ENCODE measurements around the gene MAN1A1.
"Not testable (repeated sequence)": the region's sequence is repeated elsewhere in the genome, so short reads cannot be mapped to it uniquely, and the experiment has no call there.

Gene MAN1A1

GRCh38 chr6:119187596-119187995 lies 162.0 kb downstream of the MAN1A1 start:
- DNase-seq = no peak

GRCh38 chr6:119186490-119186889 lies 163.1 kb downstream of the MAN1A1 start:
- DNase-seq = no peak

GRCh38 chr6:119184008-119184648 lies 165.4 kb downstream of the MAN1A1 start:
- DNase-seq = no peak

GRCh38 chr6:119183457-119183856 lies 166.1 kb downstream of the MAN1A1 start:
- DNase-seq = no peak

- DNase-seq = no peak
Observed at GRCh38 chr6:119182875-119183274, 166.7 kb downstream of the MAN1A1 start.

- no peak for DNase-seq
Observed at GRCh38 chr6:119182216-119182803, 167.3 kb downstream of the MAN1A1 start.

- no peak for DNase-seq
Observed at GRCh38 chr6:119181046-119181445, 168.5 kb downstream of the MAN1A1 start.

GRCh38 chr6:119179842-119180241 lies 169.7 kb downstream of the MAN1A1 start:
- DNase-seq = no peak

- DNase-seq = no peak
Observed at GRCh38 chr6:119179062-119179461, 170.5 kb downstream of the MAN1A1 start.

GRCh38 chr6:119176445-119176844 lies 173.1 kb downstream of the MAN1A1 start:
- DNase-seq = no peak

GRCh38 chr6:119174879-119175817 lies 174.4 kb downstream of the MAN1A1 start:
- no peak for DNase-seq

GRCh38 chr6:119174085-119174445 lies 175.5 kb downstream of the MAN1A1 start:
- DNase-seq = no peak

GRCh38 chr6:119173249-119174084 lies 176.1 kb downstream of the MAN1A1 start:
- no peak for DNase-seq

- DNase-seq = no peak
Observed at GRCh38 chr6:119172824-119173223, 176.7 kb downstream of the MAN1A1 start.

GRCh38 chr6:119171864-119172588 lies 177.5 kb downstream of the MAN1A1 start:
- no peak for DNase-seq

GRCh38 chr6:119171088-119171841 lies 178.3 kb downstream of the MAN1A1 start:
- no peak for DNase-seq

GRCh38 chr6:119170447-119171087 lies 179.0 kb downstream of the MAN1A1 start:
- DNase-seq = no peak

GRCh38 chr6:119170103-119170446 lies 179.5 kb downstream of the MAN1A1 start:
- DNase-seq = no peak

- not testable (repeated sequence) for DNase-seq
Observed at GRCh38 chr6:119169355-119169754, 180.2 kb downstream of the MAN1A1 start.

GRCh38 chr6:119166024-119166784 lies 183.4 kb downstream of the MAN1A1 start:
- no peak for DNase-seq
